ENCODE results near the gene TMEM175.

TMEM175 gene

GRCh38 chr4:890036-890695 is 42.1 kb upstream of the TMEM175 start:
- no peak overlapping the region for H3K27ac ChIP-seq (ENCODE audit: low read depth, low read length)
- H3K4me3 ChIP-seq (ENCODE audit: low read depth in 1 of 2, low read length in 2 of 2) = no peak overlapping the region
- no peaks in the 10 kb centered on the region for H3K27me3 ChIP-seq (ENCODE audit: control insufficient read depth in 1 of 2, insufficient read depth in 2 of 2, low read length in 2 of 2)
- H3K4me1 ChIP-seq (ENCODE audit: insufficient read depth, low read length) = no peaks in the 10 kb centered on the region
- H3K36me3 ChIP-seq (ENCODE audit: insufficient read depth, low read length) = peaks cover 35% of the 10 kb centered on the region
- no peaks in the 10 kb centered on the region for H3K9me3 ChIP-seq (ENCODE audit: low read length)
- no peak overlapping the region for H3K9ac ChIP-seq (ENCODE audit: low read length)

- H3K36me3 ChIP-seq (ENCODE audit: insufficient read depth, low read length) = peaks cover 42% of the 10 kb centered on the region
- no peaks in the 10 kb centered on the region for H3K9me3 ChIP-seq (ENCODE audit: low read length)
- no peak overlapping the region for H3K27ac ChIP-seq (ENCODE audit: low read depth, low read length)
- H3K27me3 ChIP-seq (ENCODE audit: control insufficient read depth in 1 of 2, insufficient read depth in 2 of 2, low read length in 2 of 2) = no peaks in the 10 kb centered on the region
- H3K4me1 ChIP-seq (ENCODE audit: insufficient read depth, low read length) = no peaks in the 10 kb centered on the region
- no peak overlapping the region for H3K4me3 ChIP-seq (ENCODE audit: low read depth in 1 of 2, low read length in 2 of 2)
- no peak overlapping the region for H3K9ac ChIP-seq (ENCODE audit: low read length)
Observed at GRCh38 chr4:891747-892146, 40.5 kb upstream of the TMEM175 start.

- no peak overlapping the region for H3K4me3 ChIP-seq (ENCODE audit: low read depth in 1 of 2, low read length in 2 of 2)
- no peak overlapping the region for H3K27ac ChIP-seq (ENCODE audit: low read depth, low read length)
- no peaks in the 10 kb centered on the region for H3K4me1 ChIP-seq (ENCODE audit: insufficient read depth, low read length)
- H3K36me3 ChIP-seq (ENCODE audit: insufficient read depth, low read length) = peaks cover 47% of the 10 kb centered on the region
- H3K27me3 ChIP-seq (ENCODE audit: control insufficient read depth in 1 of 2, insufficient read depth in 2 of 2, low read length in 2 of 2) = no peaks in the 10 kb centered on the region
- no peaks in the 10 kb centered on the region for H3K9me3 ChIP-seq (ENCODE audit: low read length)
- no peak overlapping the region for H3K9ac ChIP-seq (ENCODE audit: low read length)
Observed at GRCh38 chr4:892780-893179, 39.5 kb upstream of the TMEM175 start.

GRCh38 chr4:893276-893994 is 38.8 kb upstream of the TMEM175 start:
- Histone ChIP-seq H3K4me1 (ENCODE audit: insufficient read depth, low read length) (no peaks in the 10 kb centered on the region), H3K36me3 (ENCODE audit: insufficient read depth, low read length) (peaks cover 40% of the 10 kb centered on the region), H3K27me3 (ENCODE audit: control insufficient read depth in 1 of 2, insufficient read depth in 2 of 2, low read length in 2 of 2) (no peaks in the 10 kb centered on the region), H3K4me3 (ENCODE audit: low read depth in 1 of 2, low read length in 2 of 2) (no peak overlapping the region), H3K27ac (ENCODE audit: low read depth, low read length) (no peak overlapping the region), H3K9me3 (ENCODE audit: low read length) (no peaks in the 10 kb centered on the region), H3K9ac (ENCODE audit: low read length) (no peak overlapping the region)

GRCh38 chr4:893995-894705 is 38.1 kb upstream of the TMEM175 start:
- Histone ChIP-seq H3K9ac (ENCODE audit: low read length) (no peak overlapping the region), H3K9me3 (ENCODE audit: low read length) (no peaks in the 10 kb centered on the region), H3K4me1 (ENCODE audit: insufficient read depth, low read length) (no peaks in the 10 kb centered on the region), H3K4me3 (ENCODE audit: low read depth in 1 of 2, low read length in 2 of 2) (no peak overlapping the region), H3K36me3 (ENCODE audit: insufficient read depth, low read length) (peaks cover 37% of the 10 kb centered on the region), H3K27ac (ENCODE audit: low read depth, low read length) (no peak overlapping the region), H3K27me3 (ENCODE audit: control insufficient read depth in 1 of 2, insufficient read depth in 2 of 2, low read length in 2 of 2) (no peaks in the 10 kb centered on the region)

GRCh38 chr4:895596-895995 is 36.7 kb upstream of the TMEM175 start:
- Histone ChIP-seq H3K4me1 (ENCODE audit: insufficient read depth, low read length) (no peaks in the 10 kb centered on the region), H3K9me3 (ENCODE audit: low read length) (no peaks in the 10 kb centered on the region), H3K4me3 (ENCODE audit: low read depth in 1 of 2, low read length in 2 of 2) (no peak overlapping the region), H3K27me3 (ENCODE audit: control insufficient read depth in 1 of 2, insufficient read depth in 2 of 2, low read length in 2 of 2) (no peaks in the 10 kb centered on the region), H3K36me3 (ENCODE audit: insufficient read depth, low read length) (peaks cover 37% of the 10 kb centered on the region), H3K9ac (ENCODE audit: low read length) (no peak overlapping the region), H3K27ac (ENCODE audit: low read depth, low read length) (no peak overlapping the region)

- Histone ChIP-seq H3K27me3 (ENCODE audit: control insufficient read depth in 1 of 2, insufficient read depth in 2 of 2, low read length in 2 of 2) (no peaks in the 10 kb centered on the region), H3K4me1 (ENCODE audit: insufficient read depth, low read length) (no peaks in the 10 kb centered on the region), H3K4me3 (ENCODE audit: low read depth in 1 of 2, low read length in 2 of 2) (no peak overlapping the region), H3K36me3 (ENCODE audit: insufficient read depth, low read length) (peaks cover 37% of the 10 kb centered on the region), H3K9me3 (ENCODE audit: low read length) (no peaks in the 10 kb centered on the region), H3K27ac (ENCODE audit: low read depth, low read length) (no peak overlapping the region), H3K9ac (ENCODE audit: low read length) (no peak overlapping the region)
Observed at GRCh38 chr4:896216-896615, 36.0 kb upstream of the TMEM175 start.

- Histone ChIP-seq H3K27me3 (ENCODE audit: control insufficient read depth in 1 of 2, insufficient read depth in 2 of 2, low read length in 2 of 2) (no peaks in the 10 kb centered on the region), H3K36me3 (ENCODE audit: insufficient read depth, low read length) (peaks cover 37% of the 10 kb centered on the region), H3K9ac (ENCODE audit: low read length) (no peak overlapping the region), H3K4me1 (ENCODE audit: insufficient read depth, low read length) (no peaks in the 10 kb centered on the region), H3K4me3 (ENCODE audit: low read depth in 1 of 2, low read length in 2 of 2) (no peak overlapping the region), H3K9me3 (ENCODE audit: low read length) (no peaks in the 10 kb centered on the region), H3K27ac (ENCODE audit: low read depth, low read length) (no peak overlapping the region)
Observed at GRCh38 chr4:896630-897029, 35.6 kb upstream of the TMEM175 start.

- H3K4me1 ChIP-seq (ENCODE audit: insufficient read depth, low read length) = no peaks in the 10 kb centered on the region
- H3K4me3 ChIP-seq (ENCODE audit: low read depth in 1 of 2, low read length in 2 of 2) = no peak overlapping the region
- H3K9me3 ChIP-seq (ENCODE audit: low read length) = no peaks in the 10 kb centered on the region
- H3K9ac ChIP-seq (ENCODE audit: low read length) = no peak overlapping the region
- H3K36me3 ChIP-seq (ENCODE audit: insufficient read depth, low read length) = peaks cover 23% of the 10 kb centered on the region
- H3K27ac ChIP-seq (ENCODE audit: low read depth, low read length) = no peak overlapping the region
- H3K27me3 ChIP-seq (ENCODE audit: control insufficient read depth in 1 of 2, insufficient read depth in 2 of 2, low read length in 2 of 2) = no peaks in the 10 kb centered on the region
Observed at GRCh38 chr4:898123-898522, 34.1 kb upstream of the TMEM175 start.

GRCh38 chr4:898869-899555 is 33.2 kb upstream of the TMEM175 start:
- Histone ChIP-seq H3K9me3 (ENCODE audit: low read length) (no peaks in the 10 kb centered on the region), H3K9ac (ENCODE audit: low read length) (no peak overlapping the region), H3K27me3 (ENCODE audit: control insufficient read depth in 1 of 2, insufficient read depth in 2 of 2, low read length in 2 of 2) (no peaks in the 10 kb centered on the region), H3K4me1 (ENCODE audit: insufficient read depth, low read length) (no peaks in the 10 kb centered on the region), H3K36me3 (ENCODE audit: insufficient read depth, low read length) (peaks cover 14% of the 10 kb centered on the region), H3K27ac (ENCODE audit: low read depth, low read length) (no peak overlapping the region), H3K4me3 (ENCODE audit: low read depth in 1 of 2, low read length in 2 of 2) (no peak overlapping the region)

GRCh38 chr4:899556-899906 is 32.7 kb upstream of the TMEM175 start:
- no peak overlapping the region for H3K4me3 ChIP-seq (ENCODE audit: low read depth in 1 of 2, low read length in 2 of 2)
- H3K36me3 ChIP-seq (ENCODE audit: insufficient read depth, low read length) = peaks cover 14% of the 10 kb centered on the region
- H3K9ac ChIP-seq (ENCODE audit: low read length) = no peak overlapping the region
- no peaks in the 10 kb centered on the region for H3K9me3 ChIP-seq (ENCODE audit: low read length)
- no peaks in the 10 kb centered on the region for H3K27me3 ChIP-seq (ENCODE audit: control insufficient read depth in 1 of 2, insufficient read depth in 2 of 2, low read length in 2 of 2)
- no peaks in the 10 kb centered on the region for H3K4me1 ChIP-seq (ENCODE audit: insufficient read depth, low read length)
- no peak overlapping the region for H3K27ac ChIP-seq (ENCODE audit: low read depth, low read length)

Data from muscle layer of colon (tissue), 2 donors.